OCI-LY3 (cell line): ENCODE results near the gene TRIP4.
A peak's percentile ranks its signal among the peaks of the same experiment; 100 is the strongest.
"Not testable (repeated sequence)": the region's sequence is repeated elsewhere in the genome, so short reads cannot be mapped to it uniquely, and the experiment has no call there.

Experiments used
- H2AFZ ChIP-seq: fragments of 200-600, 300-600 bp; shearing (Covaris generic); 2 replicates; pipeline ENCODE4 v1.6.0; 2014; ENCODE audit warnings: antibody characterized with exemption, low read depth, low read length
- H3K27ac ChIP-seq: fragments of 200-600, 300-600 bp; sonication (generic); 2 replicates; pipeline ENCODE4 v1.5.1; 2014; ENCODE audit warnings: mild to moderate bottlenecking, low read length, moderate library complexity, mixed read lengths
- H3K27me3 ChIP-seq: fragments of 200-600, 300-600 bp; sonication (generic); 2 replicates; pipeline ENCODE4 v1.6.1; 2014; ENCODE audit warnings: low read depth, low read length, mixed read lengths
- H3K36me3 ChIP-seq: fragments of 200-600, 300-600 bp; sonication (generic); replicated peaks from 2 replicates; pipeline ENCODE3; 2014; ENCODE audit warnings: low read depth, low read length, mixed read lengths
- H3K4me1 ChIP-seq: fragments of 300-600, 200-600 bp; sonication (generic); 2 replicates; pipeline ENCODE4 v1.6.1; 2014; ENCODE audit warnings: low read length, mixed read lengths
- H3K4me2 ChIP-seq: fragments of 200-600, 300-600 bp; sonication (generic); 2 replicates; pipeline ENCODE4 v1.6.1; 2014; ENCODE audit warnings: low read length, mixed read lengths
- H3K4me3 ChIP-seq: fragments of 300-600, 200-600 bp; sonication (generic); 2 replicates; pipeline ENCODE4 v1.5.1; 2014; ENCODE audit warnings: antibody characterized with exemption, mild to moderate bottlenecking, low read length, moderate library complexity
- H3K79me2 ChIP-seq: fragments of 300-600, 200-600 bp; shearing (Covaris generic); 2 replicates; pipeline ENCODE4 v1.6.1; 2014; ENCODE audit warnings: mild to moderate bottlenecking, low read length, mixed read lengths
- H3K9ac ChIP-seq: fragments of 300-600, 200-600 bp; shearing (Covaris generic); 2 replicates; pipeline ENCODE4 v1.6.0; 2014; ENCODE audit warnings: mild to moderate bottlenecking, low read length, moderate library complexity
- H3K9me3 ChIP-seq: fragments of 200-600, 300-600 bp; shearing (Covaris generic); 2 replicates; pipeline ENCODE4 v1.6.1; 2014; ENCODE audit warnings: low read length, mixed read lengths; ENCODE audit not compliant: insufficient read depth
- H4K20me1 ChIP-seq: fragments of 200-600, 300-600 bp; sonication (generic); 2 replicates; pipeline ENCODE4 v1.6.1; 2016; ENCODE audit warnings: low read length, mixed read lengths; ENCODE audit not compliant: insufficient read depth
- EZH2phosphoT487 ChIP-seq: fragments of 200-600 bp; shearing (Covaris generic); IDR thresholded peaks from 2 replicates; pipeline ENCODE4 v1.6.1; 2018; ENCODE audit warnings: antibody characterized with exemption, mixed run types, low read depth
- TF ChIP-seq, protein P1 (sequence below): fragments of 200-600, 300-600 bp; sonication (generic); IDR thresholded peaks from 2 replicates; pipeline ENCODE4 v1.5.1; 2014; ENCODE audit warnings: antibody characterized with exemption, low read length, low read depth

TRIP4 gene

DNA sequence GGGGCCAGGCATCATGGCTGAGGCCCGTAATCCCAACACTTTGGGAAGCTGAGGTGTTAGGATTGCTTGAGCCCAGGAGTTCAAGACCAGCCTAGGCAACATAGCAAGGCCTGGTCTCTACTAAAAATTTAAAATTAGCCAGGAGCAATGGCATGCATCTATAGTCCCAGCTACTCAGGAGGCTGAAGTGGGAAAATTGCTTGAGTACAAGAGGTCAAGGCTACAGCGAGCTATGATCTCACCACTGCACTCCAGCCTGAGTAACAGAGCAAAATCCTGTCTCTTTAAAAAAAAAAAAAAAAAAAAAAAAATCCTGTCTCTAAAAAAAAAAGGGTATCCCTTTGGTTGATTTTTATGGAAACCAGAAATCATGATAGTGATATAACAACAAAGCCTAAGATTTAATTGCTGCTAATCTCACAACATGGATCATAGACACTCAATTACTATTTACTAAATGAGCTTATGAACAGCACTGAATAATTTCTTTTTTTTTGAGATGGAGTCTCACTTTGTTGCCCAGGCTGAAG, 18.5 kb upstream of the TRIP4 start:
- H3K9me3 ChIP-seq = no peaks in the 10 kb centered on the region
- no peaks in the 10 kb centered on the region for H3K79me2 ChIP-seq
- H3K4me1 ChIP-seq = peaks cover 17% of the 10 kb centered on the region
- no peak overlapping the region for H3K4me3 ChIP-seq
- TF ChIP-seq, protein P1, sequence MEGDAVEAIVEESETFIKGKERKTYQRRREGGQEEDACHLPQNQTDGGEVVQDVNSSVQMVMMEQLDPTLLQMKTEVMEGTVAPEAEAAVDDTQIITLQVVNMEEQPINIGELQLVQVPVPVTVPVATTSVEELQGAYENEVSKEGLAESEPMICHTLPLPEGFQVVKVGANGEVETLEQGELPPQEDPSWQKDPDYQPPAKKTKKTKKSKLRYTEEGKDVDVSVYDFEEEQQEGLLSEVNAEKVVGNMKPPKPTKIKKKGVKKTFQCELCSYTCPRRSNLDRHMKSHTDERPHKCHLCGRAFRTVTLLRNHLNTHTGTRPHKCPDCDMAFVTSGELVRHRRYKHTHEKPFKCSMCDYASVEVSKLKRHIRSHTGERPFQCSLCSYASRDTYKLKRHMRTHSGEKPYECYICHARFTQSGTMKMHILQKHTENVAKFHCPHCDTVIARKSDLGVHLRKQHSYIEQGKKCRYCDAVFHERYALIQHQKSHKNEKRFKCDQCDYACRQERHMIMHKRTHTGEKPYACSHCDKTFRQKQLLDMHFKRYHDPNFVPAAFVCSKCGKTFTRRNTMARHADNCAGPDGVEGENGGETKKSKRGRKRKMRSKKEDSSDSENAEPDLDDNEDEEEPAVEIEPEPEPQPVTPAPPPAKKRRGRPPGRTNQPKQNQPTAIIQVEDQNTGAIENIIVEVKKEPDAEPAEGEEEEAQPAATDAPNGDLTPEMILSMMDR = no peak
- TF ChIP-seq EZH2phosphoT487 = no peak
- no peaks in the 10 kb centered on the region for H4K20me1 ChIP-seq
- H2AFZ ChIP-seq = no peak overlapping the region
- H3K4me2 ChIP-seq = no peak overlapping the region
- no peaks in the 10 kb centered on the region for H3K27me3 ChIP-seq
- no peak overlapping the region for H3K27ac ChIP-seq
- no peak overlapping the region for H3K9ac ChIP-seq
- peaks cover 28% of the 10 kb centered on the region for H3K36me3 ChIP-seq

DNA sequence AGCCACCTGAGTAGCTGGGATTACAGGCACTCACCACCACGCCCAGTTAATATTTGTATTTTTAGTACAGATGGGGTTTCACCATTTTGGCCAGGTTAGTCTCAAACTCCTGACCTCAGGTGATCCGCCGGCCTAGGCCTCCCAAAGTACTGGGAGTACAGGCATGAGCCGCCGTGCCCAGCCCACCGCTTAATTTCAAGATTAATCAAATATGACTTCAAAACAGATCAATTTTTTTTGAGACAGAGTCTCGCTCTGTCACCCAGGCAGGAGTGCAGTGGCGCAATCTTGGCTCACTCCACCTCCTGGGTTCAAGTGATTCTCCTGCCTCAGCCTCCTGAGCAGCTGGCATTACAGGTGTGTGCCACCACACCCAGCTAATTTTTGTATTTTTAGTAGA, 16.3 kb upstream of the TRIP4 start:
- peaks cover 30% of the 10 kb centered on the region for H3K36me3 ChIP-seq
- H3K4me3 ChIP-seq = not testable (repeated sequence)

DNA sequence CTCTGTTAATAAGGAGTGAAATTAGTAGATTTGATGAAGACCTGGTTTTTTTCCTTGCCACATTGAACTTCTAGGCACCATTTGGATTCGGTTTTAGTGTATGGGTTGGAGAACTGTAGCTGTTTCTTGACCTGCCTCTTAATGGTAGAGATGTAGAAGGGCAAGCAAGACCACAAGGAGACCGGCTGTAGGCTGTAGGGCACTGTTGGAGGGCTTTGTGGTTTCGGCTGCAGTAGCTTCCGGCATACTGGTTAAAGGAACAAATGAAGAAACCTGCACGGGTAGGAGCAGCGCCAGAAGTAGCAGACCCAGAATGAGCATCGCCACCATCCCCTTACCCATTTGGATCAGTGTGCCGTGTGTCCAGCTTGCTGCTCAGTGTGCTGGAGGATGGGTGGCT, 14.3 kb upstream of the TRIP4 start:
- Histone ChIP-seq H2AFZ (no peak overlapping the region), H3K4me1 (peaks cover 7% of the 10 kb centered on the region), H3K4me3 (no peak overlapping the region), H3K79me2 (no peaks in the 10 kb centered on the region; the same call in 1 of the 2 replicates), H3K27ac (no peak overlapping the region), H3K4me2 (no peak overlapping the region), H3K36me3 (peaks cover 31% of the 10 kb centered on the region), H3K9me3 (no peaks in the 10 kb centered on the region), H4K20me1 (no peaks in the 10 kb centered on the region), H3K27me3 (no peaks in the 10 kb centered on the region), H3K9ac (no peak overlapping the region)
- TF ChIP-seq EZH2phosphoT487 = no peak
- TF ChIP-seq, protein P1 = no peak

More for the DNA sequence above, 16.3 kb upstream of the TRIP4 start:
- H3K4me2 ChIP-seq, H3K9ac ChIP-seq, H3K27ac ChIP-seq, H3K27me3 ChIP-seq, H2AFZ ChIP-seq, H4K20me1 ChIP-seq, H3K79me2 ChIP-seq, H3K9me3 ChIP-seq: not testable (repeated sequence)
- peaks cover 17% of the 10 kb centered on the region for H3K4me1 ChIP-seq

DNA sequence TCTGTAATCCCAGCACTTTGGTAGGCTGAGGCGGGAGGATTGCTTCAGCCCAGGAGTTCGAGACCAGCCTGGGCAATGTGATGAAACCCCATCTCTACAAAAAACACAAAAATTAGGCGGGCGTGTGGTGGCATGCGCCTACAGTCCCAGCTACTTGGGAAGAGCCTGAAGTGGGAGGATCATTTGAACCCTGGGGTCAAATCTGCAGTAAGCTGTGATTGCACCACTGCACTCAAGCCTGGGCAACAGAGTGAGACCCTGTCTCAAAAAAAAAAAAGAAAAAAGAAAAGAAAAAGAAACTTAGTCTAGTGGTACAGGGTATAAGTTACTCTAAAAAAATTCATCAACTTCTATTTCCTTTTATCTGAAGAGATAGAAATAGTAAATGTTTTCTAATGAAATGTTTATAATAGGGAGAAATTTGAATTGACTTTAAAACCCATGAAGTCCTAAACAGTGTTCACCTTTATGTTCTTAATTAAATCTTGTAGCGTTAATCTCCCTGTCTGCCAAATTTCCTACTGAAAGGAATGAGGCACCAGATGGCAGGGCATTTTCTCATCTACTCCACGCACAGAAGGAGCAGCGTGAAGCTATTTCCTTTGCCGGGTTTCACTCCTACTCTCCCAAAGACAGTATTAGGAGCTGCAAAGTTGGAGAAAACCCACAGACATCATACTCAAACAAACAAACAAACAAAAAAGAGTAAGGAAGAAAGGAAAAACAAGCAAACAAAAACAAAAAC, 8.2 kb upstream of the TRIP4 start:
- no peak overlapping the region for H3K27ac ChIP-seq
- TF ChIP-seq, protein P1 = no peak
- no peak for TF ChIP-seq EZH2phosphoT487
- H2AFZ ChIP-seq = no peak overlapping the region
- no peaks in the 10 kb centered on the region for H3K27me3 ChIP-seq
- peaks cover 14% of the 10 kb centered on the region for H3K4me1 ChIP-seq
- no peaks in the 10 kb centered on the region for H4K20me1 ChIP-seq
- peaks cover 16% of the 10 kb centered on the region for H3K36me3 ChIP-seq
- H3K9me3 ChIP-seq = no peaks in the 10 kb centered on the region
- no peak overlapping the region for H3K9ac ChIP-seq
- H3K4me2 ChIP-seq = peak overlapping the region; percentile 99; the same call in 1 of the 2 replicates
- H3K4me3 ChIP-seq = no peak overlapping the region
- peaks cover 21% of the 10 kb centered on the region for H3K79me2 ChIP-seq

DNA sequence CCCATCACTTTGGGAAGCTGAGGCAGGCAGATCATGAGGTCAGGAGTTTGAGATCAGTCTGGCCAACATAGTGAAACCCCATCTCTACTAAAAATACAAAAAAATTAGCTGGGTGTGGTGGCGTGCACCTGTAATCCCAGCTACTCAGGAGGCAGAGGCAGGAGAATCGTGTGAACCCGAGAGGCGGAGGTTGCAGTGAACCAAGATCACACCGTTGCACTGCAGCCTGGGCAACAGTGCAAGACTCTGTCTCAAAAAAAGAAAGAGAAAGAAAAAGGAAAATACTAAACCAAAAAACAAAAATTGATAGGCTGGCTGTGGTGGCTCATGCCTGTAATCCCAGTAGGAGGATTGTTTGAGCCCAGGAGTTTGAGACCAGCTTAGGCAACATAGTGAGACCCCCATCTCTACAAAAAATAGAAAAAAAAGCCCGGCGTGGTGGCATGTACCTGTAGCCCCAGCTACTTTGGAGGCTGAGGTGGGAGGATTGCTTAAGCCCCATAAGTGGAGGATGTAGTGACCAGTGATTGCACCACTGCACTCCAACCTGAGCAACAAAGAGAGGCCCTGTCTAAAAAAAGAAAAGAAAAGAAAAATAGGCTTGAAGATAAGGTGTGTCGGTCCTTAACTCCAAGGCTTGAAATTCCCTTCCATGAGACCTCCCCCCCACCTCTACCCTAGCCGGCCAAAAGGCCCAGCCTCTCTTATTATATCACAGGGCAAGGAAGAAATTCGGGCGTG, 7.3 kb upstream of the TRIP4 start:
- H3K9me3 ChIP-seq, H3K27me3 ChIP-seq, H4K20me1 ChIP-seq: not testable (repeated sequence)
- H3K36me3 ChIP-seq = peaks cover 11% of the 10 kb centered on the region
- peak overlapping the region; percentile 99 for H3K4me2 ChIP-seq
- H3K4me3 ChIP-seq = peak overlapping the region; percentile 97
- peak overlapping the region; percentile 93 for H3K9ac ChIP-seq
- peak overlapping the region; percentile 94 for H2AFZ ChIP-seq
- peaks cover 14% of the 10 kb centered on the region for H3K4me1 ChIP-seq
- peaks cover 21% of the 10 kb centered on the region for H3K79me2 ChIP-seq
- H3K27ac ChIP-seq = peak overlapping the region; percentile 29; the same call in 1 of the 2 replicates
